RPMI7951 (cell line): ENCODE measurements around the gene ATRN. TPM values are rescaled to one million over a fixed set of nuclear protein-coding genes. Genes with fewer than 3 reads are reported as not detected.

Source experiments
- DNase-seq: peaks from one replicate; pipeline ENCODE4 v3.0.0-alpha.2; 2012; ENCODE audit warnings: low read depth
- total RNA-seq: library from RNA; depleted of rRNA; stranded (reverse); fragments of >200 nt; shearing (Covaris generic); gene quantifications from 2 replicates; pipeline ENCODE4 v1.2.3, GENCODE V29; 2014; rRNA removed

ATRN gene
- total RNA-seq, 1 experiment from 2014 or later, result 30.2 TPM

DNA sequence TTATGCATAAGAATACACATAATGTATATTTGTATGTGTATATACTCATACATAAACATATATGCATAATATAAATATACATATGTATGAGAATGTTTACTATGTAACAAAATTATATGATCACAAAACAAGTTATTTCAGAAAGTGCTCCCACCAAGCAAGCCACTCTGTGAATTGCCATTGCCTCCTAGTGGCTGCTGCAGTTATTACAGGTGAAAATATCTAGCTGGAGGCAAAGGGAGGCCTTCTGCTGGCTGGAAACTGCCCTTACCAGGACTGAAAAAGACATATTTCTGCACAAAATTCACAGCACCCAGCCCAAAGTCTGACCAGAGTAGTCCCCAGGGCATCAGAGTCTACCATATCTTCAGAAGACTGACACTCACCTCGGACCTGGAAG is 225.4 kb downstream of the ATRN start:
- DNase-seq, result peak; percentile 22

GRCh38 chr20:3696745-3697587 is 226.1 kb downstream of the ATRN start:
- DNase-seq, result no peak

GRCh38 chr20:3697588-3698305 is 226.9 kb downstream of the ATRN start:
- peak; percentile 32 for DNase-seq

GRCh38 chr20:3698591-3699001 is 227.8 kb downstream of the ATRN start:
- DNase-seq, result no peak

- no peak for DNase-seq
Measured at GRCh38 chr20:3699037-3699436, 228.2 kb downstream of the ATRN start.

Other genes with a start within 250 kb of the ATRN start
- 0.60 and 0.68 TPM in 2 replicates for gene SLC4A11, start 231.8 kb upstream of the ATRN start, total RNA-seq
- 11.5 and 12.0 TPM in 2 replicates for gene DNAAF9, start 63.3 kb upstream of the ATRN start, total RNA-seq
- not detected in 2 replicates for gene GFRA4, start 192.4 kb downstream of the ATRN start, total RNA-seq
- 3.0 and 3.6 TPM in 2 replicates for gene ADAM33, start 211.0 kb downstream of the ATRN start, total RNA-seq
- not detected in 2 replicates for gene SIGLEC1, start 241.6 kb downstream of the ATRN start, total RNA-seq